Hepatocyte (in vitro differentiated cells): ENCODE measurements around the gene TMEM202. TPM values are rescaled to one million over a fixed set of nuclear protein-coding genes. Genes with fewer than 3 reads are reported as not detected.

Experiments
- DNase-seq: peaks from one replicate; pipeline ENCODE4 v3.0.0-alpha.2; 2016; ENCODE audit warnings: low spot score
- H2AFZ ChIP-seq: fragments of 200-600 bp; sonication (generic); 2 replicates; pipeline ENCODE4 v1.6.0; 2016; ENCODE audit warnings: antibody characterized with exemption, mild to moderate bottlenecking
- H3K27ac ChIP-seq: fragments of 200-600 bp; sonication (generic); 2 replicates; pipeline ENCODE4 v1.5.1; 2016; ENCODE audit warnings: mild to moderate bottlenecking
- H3K27me3 ChIP-seq: fragments of 200-600 bp; sonication (generic); 2 replicates; pipeline ENCODE4 v1.6.1; 2016
- H3K36me3 ChIP-seq: fragments of 200-600 bp; sonication (generic); replicated peaks from 2 replicates; pipeline ENCODE4 v1.5.1; 2016; ENCODE audit warnings: low read depth; ENCODE audit not compliant: insufficient read depth
- H3K4me1 ChIP-seq: fragments of 200-600 bp; sonication (generic); 2 replicates; pipeline ENCODE4 v1.5.1; 2016; ENCODE audit warnings: mild to moderate bottlenecking, moderate library complexity; ENCODE audit not compliant: insufficient read depth
- H3K4me2 ChIP-seq: fragments of 200-600 bp; sonication (generic); 2 replicates; pipeline ENCODE4 v1.6.0; 2016
- H3K4me3 ChIP-seq: fragments of 200-600 bp; sonication (generic); 2 replicates; pipeline ENCODE4 v1.5.1; 2016; ENCODE audit warnings: mild to moderate bottlenecking
- H3K79me2 ChIP-seq: fragments of 200-600 bp; sonication (generic); 2 replicates; pipeline ENCODE4 v1.6.0; 2017; ENCODE audit warnings: mild to moderate bottlenecking
- H3K9me2 ChIP-seq: fragments of 200-600 bp; sonication (generic); replicated peaks from 2 replicates; pipeline ENCODE4 v1.6.0; 2017; ENCODE audit warnings: mild to moderate bottlenecking; ENCODE audit not compliant: insufficient read depth
- H3K9me3 ChIP-seq: fragments of 200-600 bp; sonication (generic); 2 replicates; pipeline ENCODE4 v1.5.1; 2016; ENCODE audit warnings: low read depth, mild to moderate bottlenecking
- H4K20me1 ChIP-seq: fragments of 200-600 bp; sonication (generic); 2 replicates; pipeline ENCODE4 v1.6.0; 2016; ENCODE audit warnings: mild to moderate bottlenecking; ENCODE audit not compliant: insufficient read depth, poor library complexity, severe bottlenecking
- EZH2 ChIP-seq: fragments of 200-600 bp; sonication (generic); IDR thresholded peaks from 2 replicates; pipeline ENCODE4 v1.6.1; 2016; ENCODE audit warnings: antibody characterized with exemption, mild to moderate bottlenecking, borderline replicate concordance
- EZH2phosphoT487 ChIP-seq: fragments of 200-600 bp; sonication (generic); IDR thresholded peaks from one replicate; pipeline ENCODE4 v1.6.1; 2018; ENCODE audit warnings: antibody characterized with exemption, mild to moderate bottlenecking, low read depth, moderate library complexity; ENCODE audit not compliant: unreplicated experiment, severe bottlenecking
- WGBS: methylation state at CpG from one replicate; pipeline ENCODE4 v1.1.6; 2016; ENCODE audit warnings: low lambda C conversion rate; ENCODE audit errors: missing lambda C conversion rate; 5-methylcytosine and 5-hydroxymethylcytosine counted together
- polyA plus RNA-seq: library from polyadenylated mRNA; unstranded; fragments of >200 nt; fragmentation: Nextera tagmentation; extraction: Ambion mirVana; gene quantifications from 2 replicates; pipeline ENCODE4 v1.2.1, GENCODE V29; 2016
- total RNA-seq: library from RNA; depleted of rRNA; stranded (reverse); fragments of >200 nt; gene quantifications from 2 replicates; pipeline ENCODE4 v1.2.3, GENCODE V29; 2014
- TF ChIP-seq, protein P1 (sequence below): fragments of 200-600 bp; sonication (generic); IDR thresholded peaks from 2 replicates; pipeline ENCODE4 v1.5.1; 2016; ENCODE audit warnings: antibody characterized with exemption, mild to moderate bottlenecking; ENCODE audit not compliant: poor library complexity

The TMEM202 gene
- total and polyA plus RNA-seq, 2 experiments from 2014 or later, result not detected

- H3K4me3 ChIP-seq, result no peak overlapping the region
- H4K20me1 ChIP-seq, result peaks cover 53% of the 10 kb centered on the region
- no peak overlapping the region for H3K27ac ChIP-seq
- TF ChIP-seq, protein P1, sequence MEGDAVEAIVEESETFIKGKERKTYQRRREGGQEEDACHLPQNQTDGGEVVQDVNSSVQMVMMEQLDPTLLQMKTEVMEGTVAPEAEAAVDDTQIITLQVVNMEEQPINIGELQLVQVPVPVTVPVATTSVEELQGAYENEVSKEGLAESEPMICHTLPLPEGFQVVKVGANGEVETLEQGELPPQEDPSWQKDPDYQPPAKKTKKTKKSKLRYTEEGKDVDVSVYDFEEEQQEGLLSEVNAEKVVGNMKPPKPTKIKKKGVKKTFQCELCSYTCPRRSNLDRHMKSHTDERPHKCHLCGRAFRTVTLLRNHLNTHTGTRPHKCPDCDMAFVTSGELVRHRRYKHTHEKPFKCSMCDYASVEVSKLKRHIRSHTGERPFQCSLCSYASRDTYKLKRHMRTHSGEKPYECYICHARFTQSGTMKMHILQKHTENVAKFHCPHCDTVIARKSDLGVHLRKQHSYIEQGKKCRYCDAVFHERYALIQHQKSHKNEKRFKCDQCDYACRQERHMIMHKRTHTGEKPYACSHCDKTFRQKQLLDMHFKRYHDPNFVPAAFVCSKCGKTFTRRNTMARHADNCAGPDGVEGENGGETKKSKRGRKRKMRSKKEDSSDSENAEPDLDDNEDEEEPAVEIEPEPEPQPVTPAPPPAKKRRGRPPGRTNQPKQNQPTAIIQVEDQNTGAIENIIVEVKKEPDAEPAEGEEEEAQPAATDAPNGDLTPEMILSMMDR, result no peak
- TF ChIP-seq EZH2phosphoT487, result no peak
- no peak for TF ChIP-seq EZH2
- H3K4me2 ChIP-seq, result no peak overlapping the region
- no peaks in the 10 kb centered on the region for H3K9me2 ChIP-seq
- H3K79me2 ChIP-seq, result peaks cover 99% of the 10 kb centered on the region
- no peaks in the 10 kb centered on the region for H3K4me1 ChIP-seq
- no peaks in the 10 kb centered on the region for H3K27me3 ChIP-seq
- H2AFZ ChIP-seq, result no peak overlapping the region
- 92% methylated on average over 2 of the region's 2 CpGs for WGBS
- no peak for DNase-seq
- H3K9me3 ChIP-seq, result no peaks in the 10 kb centered on the region
- no peaks in the 10 kb centered on the region for H3K36me3 ChIP-seq
These were observed 29.8 kb upstream of the TMEM202 start for GRCh38 chr15:72368325-72368724.

DNA sequence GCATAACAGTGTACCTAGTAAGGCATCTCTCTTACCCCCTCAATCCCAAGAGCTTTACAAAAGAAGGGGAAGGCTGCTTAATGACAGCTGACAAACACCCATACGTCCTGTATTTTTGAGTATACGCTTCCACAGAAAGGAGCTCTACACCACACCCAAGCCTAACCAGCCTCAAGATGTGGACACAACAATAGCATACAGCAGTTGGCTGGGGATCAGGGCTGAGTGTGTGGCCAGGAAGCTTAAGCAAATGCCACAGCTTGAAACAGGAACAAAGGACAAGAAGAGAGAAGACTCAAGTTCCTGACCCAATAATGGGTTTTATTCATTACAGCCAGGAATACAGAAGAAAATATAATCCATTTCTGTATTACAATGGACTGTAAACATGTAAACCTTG, 29.2 kb upstream of the TMEM202 start:
- Histone ChIP-seq H2AFZ (no peak overlapping the region), H3K27ac (no peak overlapping the region), H3K4me3 (no peak overlapping the region), H3K9me3 (no peaks in the 10 kb centered on the region), H3K4me1 (no peaks in the 10 kb centered on the region), H4K20me1 (peaks cover 47% of the 10 kb centered on the region), H3K79me2 (peaks cover 99% of the 10 kb centered on the region), H3K36me3 (no peaks in the 10 kb centered on the region), H3K27me3 (no peaks in the 10 kb centered on the region), H3K4me2 (no peak overlapping the region), H3K9me2 (no peaks in the 10 kb centered on the region)
- WGBS, result 89% methylated on average over 2 of the region's 2 CpGs
- no peak for TF ChIP-seq EZH2phosphoT487
- no peak for TF ChIP-seq EZH2
- TF ChIP-seq, protein P1, result no peak
- no peak for DNase-seq

GRCh38 chr15:72369964-72370363, 28.1 kb upstream of the TMEM202 start:
- peaks cover 10% of the 10 kb centered on the region for H3K4me1 ChIP-seq
- no peaks in the 10 kb centered on the region for H3K27me3 ChIP-seq
- no peak for DNase-seq
- H3K9me3 ChIP-seq, result no peaks in the 10 kb centered on the region
- peaks cover 99% of the 10 kb centered on the region for H3K79me2 ChIP-seq
- 95% methylated on average over 1 of the region's 1 CpG for WGBS
- H2AFZ ChIP-seq, result no peak overlapping the region
- H4K20me1 ChIP-seq, result peaks cover 39% of the 10 kb centered on the region
- TF ChIP-seq EZH2 (no peak), EZH2phosphoT487 (no peak)
- TF ChIP-seq, protein P1, result no peak
- H3K4me3 ChIP-seq, result no peak overlapping the region
- no peak overlapping the region for H3K4me2 ChIP-seq
- H3K9me2 ChIP-seq, result no peaks in the 10 kb centered on the region
- H3K27ac ChIP-seq, result no peak overlapping the region
- H3K36me3 ChIP-seq, result no peaks in the 10 kb centered on the region

GRCh38 chr15:72372361-72372760, 25.7 kb upstream of the TMEM202 start:
- H3K4me3 ChIP-seq, result no peak overlapping the region
- H3K4me2 ChIP-seq, result peak overlapping the region; percentile 53
- H3K9me3 ChIP-seq, result no peaks in the 10 kb centered on the region
- no peaks in the 10 kb centered on the region for H3K36me3 ChIP-seq
- H3K4me1 ChIP-seq, result peaks cover 18% of the 10 kb centered on the region
- H3K27ac ChIP-seq, result no peak overlapping the region
- no peaks in the 10 kb centered on the region for H3K9me2 ChIP-seq
- no peak for DNase-seq
- H4K20me1 ChIP-seq, result peaks cover 33% of the 10 kb centered on the region
- TF ChIP-seq EZH2phosphoT487 (no peak), EZH2 (no peak)
- TF ChIP-seq, protein P1, result no peak
- H2AFZ ChIP-seq, result no peak overlapping the region
- H3K79me2 ChIP-seq, result peaks cover 90% of the 10 kb centered on the region
- H3K27me3 ChIP-seq, result no peaks in the 10 kb centered on the region
